ENCODE measurements around the gene AGTRAP.

DNA sequence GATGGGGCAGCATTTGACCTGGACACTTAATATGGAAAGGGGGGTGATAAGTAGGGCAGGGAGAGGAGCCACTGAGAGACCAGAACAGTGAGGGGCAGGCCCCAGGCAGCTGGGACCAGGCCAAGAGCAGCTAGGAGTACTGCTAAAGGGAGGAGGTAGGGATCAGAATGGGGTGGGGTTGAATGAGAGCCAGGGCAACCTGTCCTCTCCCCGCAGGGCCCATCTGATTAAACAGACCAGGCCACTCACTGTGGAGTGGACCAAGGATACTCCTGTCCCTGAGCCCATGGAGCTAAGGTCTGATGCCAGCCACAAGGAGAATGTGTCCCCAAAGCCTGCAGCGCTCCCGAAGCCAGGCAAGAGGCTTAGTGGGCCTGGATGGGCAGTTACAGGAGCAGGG, 28.2 kb downstream of the AGTRAP start:
- TF ChIP-seq, protein P1, sequence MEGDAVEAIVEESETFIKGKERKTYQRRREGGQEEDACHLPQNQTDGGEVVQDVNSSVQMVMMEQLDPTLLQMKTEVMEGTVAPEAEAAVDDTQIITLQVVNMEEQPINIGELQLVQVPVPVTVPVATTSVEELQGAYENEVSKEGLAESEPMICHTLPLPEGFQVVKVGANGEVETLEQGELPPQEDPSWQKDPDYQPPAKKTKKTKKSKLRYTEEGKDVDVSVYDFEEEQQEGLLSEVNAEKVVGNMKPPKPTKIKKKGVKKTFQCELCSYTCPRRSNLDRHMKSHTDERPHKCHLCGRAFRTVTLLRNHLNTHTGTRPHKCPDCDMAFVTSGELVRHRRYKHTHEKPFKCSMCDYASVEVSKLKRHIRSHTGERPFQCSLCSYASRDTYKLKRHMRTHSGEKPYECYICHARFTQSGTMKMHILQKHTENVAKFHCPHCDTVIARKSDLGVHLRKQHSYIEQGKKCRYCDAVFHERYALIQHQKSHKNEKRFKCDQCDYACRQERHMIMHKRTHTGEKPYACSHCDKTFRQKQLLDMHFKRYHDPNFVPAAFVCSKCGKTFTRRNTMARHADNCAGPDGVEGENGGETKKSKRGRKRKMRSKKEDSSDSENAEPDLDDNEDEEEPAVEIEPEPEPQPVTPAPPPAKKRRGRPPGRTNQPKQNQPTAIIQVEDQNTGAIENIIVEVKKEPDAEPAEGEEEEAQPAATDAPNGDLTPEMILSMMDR (IDR thresholded peaks at IDR 0.05): no peak
- TF ChIP-seq POLR2AphosphoS5 (IDR thresholded peaks at IDR 0.05; ENCODE audit: low read depth, low read length) (no peak), TCF7L2 (IDR thresholded peaks at IDR 0.05; ENCODE audit: low read depth, low read length) (no peak)
- TF ChIP-seq, protein P2, sequence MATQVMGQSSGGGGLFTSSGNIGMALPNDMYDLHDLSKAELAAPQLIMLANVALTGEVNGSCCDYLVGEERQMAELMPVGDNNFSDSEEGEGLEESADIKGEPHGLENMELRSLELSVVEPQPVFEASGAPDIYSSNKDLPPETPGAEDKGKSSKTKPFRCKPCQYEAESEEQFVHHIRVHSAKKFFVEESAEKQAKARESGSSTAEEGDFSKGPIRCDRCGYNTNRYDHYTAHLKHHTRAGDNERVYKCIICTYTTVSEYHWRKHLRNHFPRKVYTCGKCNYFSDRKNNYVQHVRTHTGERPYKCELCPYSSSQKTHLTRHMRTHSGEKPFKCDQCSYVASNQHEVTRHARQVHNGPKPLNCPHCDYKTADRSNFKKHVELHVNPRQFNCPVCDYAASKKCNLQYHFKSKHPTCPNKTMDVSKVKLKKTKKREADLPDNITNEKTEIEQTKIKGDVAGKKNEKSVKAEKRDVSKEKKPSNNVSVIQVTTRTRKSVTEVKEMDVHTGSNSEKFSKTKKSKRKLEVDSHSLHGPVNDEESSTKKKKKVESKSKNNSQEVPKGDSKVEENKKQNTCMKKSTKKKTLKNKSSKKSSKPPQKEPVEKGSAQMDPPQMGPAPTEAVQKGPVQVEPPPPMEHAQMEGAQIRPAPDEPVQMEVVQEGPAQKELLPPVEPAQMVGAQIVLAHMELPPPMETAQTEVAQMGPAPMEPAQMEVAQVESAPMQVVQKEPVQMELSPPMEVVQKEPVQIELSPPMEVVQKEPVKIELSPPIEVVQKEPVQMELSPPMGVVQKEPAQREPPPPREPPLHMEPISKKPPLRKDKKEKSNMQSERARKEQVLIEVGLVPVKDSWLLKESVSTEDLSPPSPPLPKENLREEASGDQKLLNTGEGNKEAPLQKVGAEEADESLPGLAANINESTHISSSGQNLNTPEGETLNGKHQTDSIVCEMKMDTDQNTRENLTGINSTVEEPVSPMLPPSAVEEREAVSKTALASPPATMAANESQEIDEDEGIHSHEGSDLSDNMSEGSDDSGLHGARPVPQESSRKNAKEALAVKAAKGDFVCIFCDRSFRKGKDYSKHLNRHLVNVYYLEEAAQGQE (IDR thresholded peaks at IDR 0.05; ENCODE audit: insufficient read depth in 1 of 2, low read depth in 2 of 2, low read length in 1 of 2): no peak

All from Panc1 (cell line).